Measurements from ENCODE around the gene PLCE1.

The PLCE1 gene

GRCh38 chr10:94029955-94030354 lies 36.2 kb downstream of the PLCE1 start:
- DNase-seq, result no peak
- Histone ChIP-seq H3F3A (ENCODE audit: insufficient read depth, low read length) (no peaks in the 10 kb centered on the region), H3K4me1 (ENCODE audit: low read length) (no peaks in the 10 kb centered on the region), H3K9me3 (replicated peaks; ENCODE audit: insufficient read depth, low read length) (no peaks in the 10 kb centered on the region), H3K27ac (ENCODE audit: low read length) (no peak overlapping the region), H3K4me2 (ENCODE audit: low read depth, low read length) (no peak overlapping the region), H3K36me3 (replicated peaks; ENCODE audit: insufficient read depth, low read length) (no peaks in the 10 kb centered on the region), H4K20me1 (ENCODE audit: insufficient read depth, low read length) (no peaks in the 10 kb centered on the region), H3K9ac (ENCODE audit: low read length) (no peak overlapping the region), H3K4me3 (ENCODE audit: low read length) (no peak overlapping the region), H3K9me2 (replicated peaks; ENCODE audit: insufficient read depth, low read length) (no peaks in the 10 kb centered on the region), H2AFZ (ENCODE audit: low read length) (no peak overlapping the region), H3K79me2 (ENCODE audit: low read length) (no peaks in the 10 kb centered on the region), H3K27me3 (replicated peaks; ENCODE audit: insufficient read depth, low read length) (no peaks in the 10 kb centered on the region)
- TF ChIP-seq EZH2phosphoT487 (IDR thresholded peaks at IDR 0.05; ENCODE audit: low read length) (no peak), EZH2 (optimal IDR thresholded peaks at IDR 0.05; ENCODE audit: low read depth, low read length) (no peak), CTCF (IDR thresholded peaks at IDR 0.05; ENCODE audit: low read length) (no peak)

GRCh38 chr10:94035982-94036765 lies 42.4 kb downstream of the PLCE1 start:
- no peaks in the 10 kb centered on the region for H3K36me3 ChIP-seq (replicated peaks; ENCODE audit: insufficient read depth, low read length)
- no peak overlapping the region for H2AFZ ChIP-seq (ENCODE audit: low read length)
- no peaks in the 10 kb centered on the region for H3K4me1 ChIP-seq (ENCODE audit: low read length)
- no peak overlapping the region for H3K4me3 ChIP-seq (ENCODE audit: low read length)
- no peaks in the 10 kb centered on the region for H3K9me2 ChIP-seq (replicated peaks; ENCODE audit: insufficient read depth, low read length)
- no peak for TF ChIP-seq EZH2phosphoT487 (IDR thresholded peaks at IDR 0.05; ENCODE audit: low read length)
- TF ChIP-seq CTCF (IDR thresholded peaks at IDR 0.05; ENCODE audit: low read length), result no peak
- no peak for TF ChIP-seq EZH2 (optimal IDR thresholded peaks at IDR 0.05; ENCODE audit: low read depth, low read length)
- H3F3A ChIP-seq (ENCODE audit: insufficient read depth, low read length), result no peaks in the 10 kb centered on the region
- DNase-seq, result no peak
- no peak overlapping the region for H3K4me2 ChIP-seq (ENCODE audit: low read depth, low read length)
- H3K9me3 ChIP-seq (replicated peaks; ENCODE audit: insufficient read depth, low read length), result no peaks in the 10 kb centered on the region
- no peak overlapping the region for H3K27ac ChIP-seq (ENCODE audit: low read length)
- H3K79me2 ChIP-seq (ENCODE audit: low read length), result no peaks in the 10 kb centered on the region
- H4K20me1 ChIP-seq (ENCODE audit: insufficient read depth, low read length), result no peaks in the 10 kb centered on the region
- H3K9ac ChIP-seq (ENCODE audit: low read length), result no peak overlapping the region
- no peaks in the 10 kb centered on the region for H3K27me3 ChIP-seq (replicated peaks; ENCODE audit: insufficient read depth, low read length)

GRCh38 chr10:94036766-94037033 lies 43.0 kb downstream of the PLCE1 start:
- H3K4me2 ChIP-seq (ENCODE audit: low read depth, low read length), result no peak overlapping the region
- no peaks in the 10 kb centered on the region for H3K27me3 ChIP-seq (replicated peaks; ENCODE audit: insufficient read depth, low read length)
- H2AFZ ChIP-seq (ENCODE audit: low read length), result no peak overlapping the region
- no peaks in the 10 kb centered on the region for H3K9me3 ChIP-seq (replicated peaks; ENCODE audit: insufficient read depth, low read length)
- no peak overlapping the region for H3K27ac ChIP-seq (ENCODE audit: low read length)
- no peaks in the 10 kb centered on the region for H3K4me1 ChIP-seq (ENCODE audit: low read length)
- no peaks in the 10 kb centered on the region for H3K9me2 ChIP-seq (replicated peaks; ENCODE audit: insufficient read depth, low read length)
- H3K79me2 ChIP-seq (ENCODE audit: low read length), result no peaks in the 10 kb centered on the region
- TF ChIP-seq CTCF (IDR thresholded peaks at IDR 0.05; ENCODE audit: low read length), result no peak
- TF ChIP-seq EZH2phosphoT487 (IDR thresholded peaks at IDR 0.05; ENCODE audit: low read length), result no peak
- no peak for TF ChIP-seq EZH2 (optimal IDR thresholded peaks at IDR 0.05; ENCODE audit: low read depth, low read length)
- H4K20me1 ChIP-seq (ENCODE audit: insufficient read depth, low read length), result no peaks in the 10 kb centered on the region
- no peak for DNase-seq
- H3K36me3 ChIP-seq (replicated peaks; ENCODE audit: insufficient read depth, low read length), result no peaks in the 10 kb centered on the region
- H3K4me3 ChIP-seq (ENCODE audit: low read length), result no peak overlapping the region
- no peaks in the 10 kb centered on the region for H3F3A ChIP-seq (ENCODE audit: insufficient read depth, low read length)
- H3K9ac ChIP-seq (ENCODE audit: low read length), result no peak overlapping the region

Data from MM.1S (cell line).